HL-60 (cell line): Measurements from ENCODE around the gene DGLUCY.

ENCODE experiments used
- DNase-seq, 2 experiments: peaks; one replicate each; pipeline ENCODE4 v3.0.0-alpha.2; 2010 to 2020; ENCODE audit warnings: low read depth in 1 of 2, low spot score in 1 of 2
- H3K27ac ChIP-seq: fragments of 250-450 bp; sonication (Bioruptor Pico); replicated peaks from 2 replicates; pipeline ENCODE4 v1.5.1; 2020; ENCODE audit warnings: mild to moderate bottlenecking, moderate library complexity
- H3K27me3 ChIP-seq: fragments of 250-450 bp; sonication (Bioruptor Pico); 2 replicates; pipeline ENCODE4 v1.5.1; 2021; ENCODE audit warnings: mild to moderate bottlenecking, moderate library complexity; ENCODE audit not compliant: insufficient read depth, poor library complexity, severe bottlenecking
- H3K4me3 ChIP-seq: replicated peaks from 2 replicates; pipeline ENCODE4 v1.5.1; 2011; ENCODE audit warnings: mild to moderate bottlenecking, control low read depth, low read length; ENCODE audit not compliant: insufficient read depth
- GABPA ChIP-seq: IDR thresholded peaks from 2 replicates; pipeline ENCODE4 v1.6.1; 2012; ENCODE audit warnings: low read depth
- POLR2AphosphoS5 ChIP-seq: IDR thresholded peaks from 2 replicates; pipeline ENCODE4 v1.6.1; 2012; ENCODE audit warnings: low read depth
- SPI1 ChIP-seq: IDR thresholded peaks from 2 replicates; pipeline ENCODE4 v1.6.1; 2012; ENCODE audit warnings: low read depth, mild to moderate bottlenecking, borderline replicate concordance
- long read RNA-seq: library from polyadenylated mRNA; unstranded; transcript quantifications from one replicate; pipeline ENCODE4 v2.0.0, GENCODE V29; 2020
- TF ChIP-seq, protein P1 (sequence below): IDR thresholded peaks from one replicate; pipeline ENCODE4 v1.5.1; 2011; ENCODE audit warnings: low read length, control low read depth, inconsistent platforms; ENCODE audit not compliant: insufficient read depth
- TF ChIP-seq, protein P2 (sequence below): IDR thresholded peaks from 2 replicates; pipeline ENCODE4 v1.6.1; 2012; ENCODE audit warnings: low read depth; ENCODE audit not compliant: insufficient replicate concordance

DGLUCY gene
- long read RNA-seq, transcript DGLUCY-201 (14 exons, 2,967 nt): major isoform, 26 of 195 reads
- long read RNA-seq, partial matches to known transcripts: 11 of 195 reads
- long read RNA-seq, other reads (novel, unspliced or antisense): 158 of 195 reads

DNA sequence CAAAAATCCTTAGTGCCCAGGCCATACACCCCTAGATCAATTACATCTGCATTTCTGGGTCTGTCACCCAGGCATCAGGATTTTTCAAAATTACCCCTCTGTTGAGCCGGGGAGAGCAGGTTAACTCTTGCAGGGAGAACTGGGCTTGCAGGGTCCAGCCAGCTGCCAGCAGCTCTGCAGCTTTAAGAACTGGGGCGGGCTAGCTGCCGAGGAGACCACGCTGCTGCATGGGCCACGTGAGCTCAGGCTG is at the start of gene DGLUCY:
DGLUCY (plus strand) TSS at position 245 of the 250 bp plus-strand sequence. CDS start 46,222 bp downstream, outside the sequence.
- H3K27me3 ChIP-seq: no peaks in the 10 kb centered on the region
- DNase-seq: peak in 1 of 2 experiments; percentile 78
- H3K4me3 ChIP-seq: peak within 1 kb of the TSS; percentile 67
- TF ChIP-seq GABPA (no peak), POLR2AphosphoS5 (no peak; the same call in 1 of the 2 replicates), SPI1 (no peak)
- TF ChIP-seq, protein P1, sequence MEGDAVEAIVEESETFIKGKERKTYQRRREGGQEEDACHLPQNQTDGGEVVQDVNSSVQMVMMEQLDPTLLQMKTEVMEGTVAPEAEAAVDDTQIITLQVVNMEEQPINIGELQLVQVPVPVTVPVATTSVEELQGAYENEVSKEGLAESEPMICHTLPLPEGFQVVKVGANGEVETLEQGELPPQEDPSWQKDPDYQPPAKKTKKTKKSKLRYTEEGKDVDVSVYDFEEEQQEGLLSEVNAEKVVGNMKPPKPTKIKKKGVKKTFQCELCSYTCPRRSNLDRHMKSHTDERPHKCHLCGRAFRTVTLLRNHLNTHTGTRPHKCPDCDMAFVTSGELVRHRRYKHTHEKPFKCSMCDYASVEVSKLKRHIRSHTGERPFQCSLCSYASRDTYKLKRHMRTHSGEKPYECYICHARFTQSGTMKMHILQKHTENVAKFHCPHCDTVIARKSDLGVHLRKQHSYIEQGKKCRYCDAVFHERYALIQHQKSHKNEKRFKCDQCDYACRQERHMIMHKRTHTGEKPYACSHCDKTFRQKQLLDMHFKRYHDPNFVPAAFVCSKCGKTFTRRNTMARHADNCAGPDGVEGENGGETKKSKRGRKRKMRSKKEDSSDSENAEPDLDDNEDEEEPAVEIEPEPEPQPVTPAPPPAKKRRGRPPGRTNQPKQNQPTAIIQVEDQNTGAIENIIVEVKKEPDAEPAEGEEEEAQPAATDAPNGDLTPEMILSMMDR: no peak
- TF ChIP-seq, protein P2, sequence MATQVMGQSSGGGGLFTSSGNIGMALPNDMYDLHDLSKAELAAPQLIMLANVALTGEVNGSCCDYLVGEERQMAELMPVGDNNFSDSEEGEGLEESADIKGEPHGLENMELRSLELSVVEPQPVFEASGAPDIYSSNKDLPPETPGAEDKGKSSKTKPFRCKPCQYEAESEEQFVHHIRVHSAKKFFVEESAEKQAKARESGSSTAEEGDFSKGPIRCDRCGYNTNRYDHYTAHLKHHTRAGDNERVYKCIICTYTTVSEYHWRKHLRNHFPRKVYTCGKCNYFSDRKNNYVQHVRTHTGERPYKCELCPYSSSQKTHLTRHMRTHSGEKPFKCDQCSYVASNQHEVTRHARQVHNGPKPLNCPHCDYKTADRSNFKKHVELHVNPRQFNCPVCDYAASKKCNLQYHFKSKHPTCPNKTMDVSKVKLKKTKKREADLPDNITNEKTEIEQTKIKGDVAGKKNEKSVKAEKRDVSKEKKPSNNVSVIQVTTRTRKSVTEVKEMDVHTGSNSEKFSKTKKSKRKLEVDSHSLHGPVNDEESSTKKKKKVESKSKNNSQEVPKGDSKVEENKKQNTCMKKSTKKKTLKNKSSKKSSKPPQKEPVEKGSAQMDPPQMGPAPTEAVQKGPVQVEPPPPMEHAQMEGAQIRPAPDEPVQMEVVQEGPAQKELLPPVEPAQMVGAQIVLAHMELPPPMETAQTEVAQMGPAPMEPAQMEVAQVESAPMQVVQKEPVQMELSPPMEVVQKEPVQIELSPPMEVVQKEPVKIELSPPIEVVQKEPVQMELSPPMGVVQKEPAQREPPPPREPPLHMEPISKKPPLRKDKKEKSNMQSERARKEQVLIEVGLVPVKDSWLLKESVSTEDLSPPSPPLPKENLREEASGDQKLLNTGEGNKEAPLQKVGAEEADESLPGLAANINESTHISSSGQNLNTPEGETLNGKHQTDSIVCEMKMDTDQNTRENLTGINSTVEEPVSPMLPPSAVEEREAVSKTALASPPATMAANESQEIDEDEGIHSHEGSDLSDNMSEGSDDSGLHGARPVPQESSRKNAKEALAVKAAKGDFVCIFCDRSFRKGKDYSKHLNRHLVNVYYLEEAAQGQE: no peak
- peak within 1 kb of the TSS; percentile 97 for H3K27ac ChIP-seq

DNA sequence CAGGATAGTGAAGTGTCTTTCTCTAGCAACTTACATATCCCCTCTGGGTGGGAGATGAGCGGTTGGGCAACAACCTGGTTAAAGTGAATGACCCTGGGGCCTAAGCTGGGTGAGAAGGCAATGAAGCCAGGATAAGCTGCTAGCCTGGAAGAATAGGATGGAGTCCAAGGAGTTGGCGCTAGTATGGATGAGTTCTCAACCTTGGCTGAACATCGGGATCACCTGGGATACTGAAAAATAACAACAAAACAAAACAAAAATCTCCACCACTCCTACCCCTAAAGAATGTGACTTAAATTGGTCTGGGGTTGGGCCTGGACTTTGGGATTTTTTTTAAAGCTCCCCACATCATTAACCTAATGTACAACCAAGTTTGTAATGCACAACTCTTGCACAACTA is 48.6 kb upstream of the DGLUCY start:
- no peak for DNase-seq
- Histone ChIP-seq H3K4me3 (no peak overlapping the region), H3K27me3 (no peaks in the 10 kb centered on the region), H3K27ac (no peak overlapping the region)
- TF ChIP-seq, protein P2: no peak
- TF ChIP-seq SPI1 (no peak), POLR2AphosphoS5 (no peak), GABPA (no peak)
- TF ChIP-seq, protein P1: no peak

GRCh38 chr14:91067186-91067585 is 46.7 kb upstream of the DGLUCY start:
- DNase-seq: no peak
- Histone ChIP-seq H3K4me3 (no peak overlapping the region), H3K27ac (no peak overlapping the region), H3K27me3 (no peaks in the 10 kb centered on the region)
- TF ChIP-seq, protein P1: no peak
- TF ChIP-seq SPI1 (no peak), POLR2AphosphoS5 (no peak), GABPA (no peak)

DNA sequence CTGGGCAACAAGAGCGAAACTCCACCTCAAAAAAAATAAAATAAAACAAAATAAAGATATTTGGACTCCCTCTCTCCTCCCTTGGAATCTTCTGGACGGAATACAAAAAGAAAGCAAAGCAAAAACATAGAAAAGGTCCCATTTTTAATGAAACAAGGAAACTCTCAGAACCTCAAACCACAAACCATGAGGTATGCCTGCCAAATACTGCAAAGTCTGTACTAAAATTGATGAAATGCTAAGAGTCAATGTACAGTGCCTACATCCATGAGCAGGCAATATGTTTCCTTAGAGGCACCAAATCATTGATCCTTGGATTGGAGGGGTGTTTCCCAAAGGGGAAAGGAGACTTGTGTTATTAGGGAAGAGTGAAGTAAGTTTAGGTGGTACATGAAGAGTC is 45.2 kb upstream of the DGLUCY start:
- Histone ChIP-seq H3K27me3 (no peaks in the 10 kb centered on the region), H3K27ac (no peak overlapping the region), H3K4me3 (no peak overlapping the region)
- TF ChIP-seq, protein P1: no peak
- TF ChIP-seq GABPA: no peak
- TF ChIP-seq, protein P2: no peak
- TF ChIP-seq SPI1: no peak
- TF ChIP-seq POLR2AphosphoS5: no peak
- no peak for DNase-seq
